Osteoblast (primary cell): ENCODE measurements around the gene PTN. TPM values are rescaled to one million over a fixed set of nuclear protein-coding genes. Genes with fewer than 3 reads are reported as not detected.

Experiments
- DNase-seq: peaks from one replicate; pipeline ENCODE4 v3.0.0; 2011; ENCODE audit warnings: low spot score, mixed read lengths; ENCODE audit not compliant: insufficient read length; ENCODE audit errors: missing footprints
- H2AFZ ChIP-seq: 2 replicates; pipeline ENCODE4 v1.6.0; 2011; ENCODE audit warnings: mild to moderate bottlenecking, low read length
- H3K27ac ChIP-seq: 2 replicates; pipeline ENCODE4 v1.5.1; 2011; ENCODE audit warnings: mild to moderate bottlenecking, low read depth, low read length, moderate library complexity
- H3K27me3 ChIP-seq: 2 replicates; pipeline ENCODE4 v1.6.0; 2012; ENCODE audit warnings: mild to moderate bottlenecking, control low read depth, inconsistent platforms, low read length, moderate library complexity; ENCODE audit not compliant: insufficient read depth
- H3K36me3 ChIP-seq: 2 replicates; pipeline ENCODE4 v1.5.1; 2011; ENCODE audit warnings: mild to moderate bottlenecking, low read length, control low read depth, moderate library complexity; ENCODE audit not compliant: insufficient read depth
- H3K4me1 ChIP-seq: 2 replicates; pipeline ENCODE4 v1.5.1; 2011; ENCODE audit warnings: mild to moderate bottlenecking, low read length, control low read depth, moderate library complexity; ENCODE audit not compliant: insufficient read depth
- H3K4me2 ChIP-seq: 2 replicates; pipeline ENCODE4 v1.6.0; 2011; ENCODE audit warnings: mild to moderate bottlenecking, low read length; ENCODE audit not compliant: insufficient read depth
- H3K4me3 ChIP-seq: fragments of 200-600 bp; sonication (generic); 3 replicates; pipeline ENCODE4 v1.5.1; 2012; ENCODE audit warnings: mild to moderate bottlenecking, low read length, inconsistent platforms; ENCODE audit not compliant: insufficient read depth
- H3K79me2 ChIP-seq: 2 replicates; pipeline ENCODE4 v1.6.0; 2012; ENCODE audit warnings: mild to moderate bottlenecking, low read length, control low read depth, inconsistent platforms; ENCODE audit not compliant: insufficient read depth
- H3K9me3 ChIP-seq: 2 replicates; pipeline ENCODE4 v1.5.1; 2011; ENCODE audit warnings: low read depth, low read length, control low read depth
- H4K20me1 ChIP-seq: 2 replicates; pipeline ENCODE4 v1.6.0; 2012; ENCODE audit warnings: mild to moderate bottlenecking, low read length, control low read depth; ENCODE audit not compliant: insufficient read depth
- total RNA-seq: library from RNA; depleted of rRNA; stranded (reverse); fragments of >200 nt; gene quantifications from 2 replicates; pipeline ENCODE4 v1.2.3, GENCODE V29; 2012
- TF ChIP-seq, protein P1 (sequence below): IDR thresholded peaks from 2 replicates; pipeline ENCODE4 v1.5.1; 2011; ENCODE audit warnings: mild to moderate bottlenecking, low read depth, low read length, moderate library complexity; ENCODE audit errors: extremely low read depth

PTN gene
- total RNA-seq, 1 donor, result 21.0 TPM

- H4K20me1 ChIP-seq, result no peaks in the 10 kb centered on the region
- H3K4me1 ChIP-seq, result no peaks in the 10 kb centered on the region
- H3K9me3 ChIP-seq, result no peaks in the 10 kb centered on the region
- no peak overlapping the region for H3K4me2 ChIP-seq
- no peaks in the 10 kb centered on the region for H3K79me2 ChIP-seq
- H3K36me3 ChIP-seq, result no peaks in the 10 kb centered on the region
- no peak overlapping the region for H3K27ac ChIP-seq
- H3K27me3 ChIP-seq, result no peaks in the 10 kb centered on the region
- no peak for DNase-seq
- H2AFZ ChIP-seq, result no peak overlapping the region
- H3K4me3 ChIP-seq, result no peak overlapping the region
- TF ChIP-seq, protein P1, sequence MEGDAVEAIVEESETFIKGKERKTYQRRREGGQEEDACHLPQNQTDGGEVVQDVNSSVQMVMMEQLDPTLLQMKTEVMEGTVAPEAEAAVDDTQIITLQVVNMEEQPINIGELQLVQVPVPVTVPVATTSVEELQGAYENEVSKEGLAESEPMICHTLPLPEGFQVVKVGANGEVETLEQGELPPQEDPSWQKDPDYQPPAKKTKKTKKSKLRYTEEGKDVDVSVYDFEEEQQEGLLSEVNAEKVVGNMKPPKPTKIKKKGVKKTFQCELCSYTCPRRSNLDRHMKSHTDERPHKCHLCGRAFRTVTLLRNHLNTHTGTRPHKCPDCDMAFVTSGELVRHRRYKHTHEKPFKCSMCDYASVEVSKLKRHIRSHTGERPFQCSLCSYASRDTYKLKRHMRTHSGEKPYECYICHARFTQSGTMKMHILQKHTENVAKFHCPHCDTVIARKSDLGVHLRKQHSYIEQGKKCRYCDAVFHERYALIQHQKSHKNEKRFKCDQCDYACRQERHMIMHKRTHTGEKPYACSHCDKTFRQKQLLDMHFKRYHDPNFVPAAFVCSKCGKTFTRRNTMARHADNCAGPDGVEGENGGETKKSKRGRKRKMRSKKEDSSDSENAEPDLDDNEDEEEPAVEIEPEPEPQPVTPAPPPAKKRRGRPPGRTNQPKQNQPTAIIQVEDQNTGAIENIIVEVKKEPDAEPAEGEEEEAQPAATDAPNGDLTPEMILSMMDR, result no peak
These were observed 37.5 kb upstream of the PTN start for GRCh38 chr7:137381045-137381444.

- H2AFZ ChIP-seq, result no peak overlapping the region
- no peaks in the 10 kb centered on the region for H3K36me3 ChIP-seq
- no peaks in the 10 kb centered on the region for H3K79me2 ChIP-seq
- H3K27ac ChIP-seq, result no peak overlapping the region
- peaks cover 3% of the 10 kb centered on the region for H3K27me3 ChIP-seq
- H4K20me1 ChIP-seq, result no peaks in the 10 kb centered on the region
- no peak overlapping the region for H3K4me3 ChIP-seq
- H3K4me1 ChIP-seq, result no peaks in the 10 kb centered on the region
- H3K9me3 ChIP-seq, result no peaks in the 10 kb centered on the region
- TF ChIP-seq, protein P1, result no peak
- no peak for DNase-seq
- no peak overlapping the region for H3K4me2 ChIP-seq
These were observed 30.0 kb upstream of the PTN start for GRCh38 chr7:137373507-137373906.

GRCh38 chr7:137371616-137372015 lies 28.1 kb upstream of the PTN start:
- Histone ChIP-seq H3K4me2 (no peak overlapping the region), H3K36me3 (no peaks in the 10 kb centered on the region), H4K20me1 (no peaks in the 10 kb centered on the region), H3K9me3 (no peaks in the 10 kb centered on the region), H3K4me1 (no peaks in the 10 kb centered on the region), H2AFZ (no peak overlapping the region), H3K27me3 (peaks cover 3% of the 10 kb centered on the region), H3K27ac (no peak overlapping the region), H3K79me2 (no peaks in the 10 kb centered on the region), H3K4me3 (no peak overlapping the region)
- no peak for DNase-seq
- TF ChIP-seq, protein P1, result no peak

DNA sequence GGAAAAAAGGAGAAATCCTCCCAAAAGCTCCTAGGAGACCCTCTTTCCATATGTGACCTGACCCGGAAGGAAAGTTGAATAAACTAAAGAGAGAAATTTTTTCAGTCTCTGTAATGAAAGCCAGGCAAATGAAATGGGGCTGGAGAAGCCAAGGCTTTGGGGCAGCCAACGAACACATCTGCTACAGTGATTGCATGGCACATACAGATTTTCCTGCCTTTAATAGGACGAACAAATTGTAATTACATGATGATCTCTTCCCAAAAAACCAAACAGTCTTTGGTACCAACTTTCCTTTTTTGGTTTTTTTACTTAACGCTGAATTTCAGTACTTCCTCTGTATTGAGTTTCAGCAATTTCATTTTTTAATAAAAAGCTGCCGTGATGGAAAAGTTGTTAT lies 23.5 kb upstream of the PTN start:
- no peaks in the 10 kb centered on the region for H3K79me2 ChIP-seq
- no peak overlapping the region for H2AFZ ChIP-seq
- TF ChIP-seq, protein P1, result no peak
- H4K20me1 ChIP-seq, result no peaks in the 10 kb centered on the region
- H3K4me1 ChIP-seq, result no peaks in the 10 kb centered on the region
- H3K9me3 ChIP-seq, result peaks cover 3% of the 10 kb centered on the region
- no peak overlapping the region for H3K4me3 ChIP-seq
- no peaks in the 10 kb centered on the region for H3K36me3 ChIP-seq
- H3K4me2 ChIP-seq, result no peak overlapping the region
- no peak for DNase-seq
- H3K27ac ChIP-seq, result no peak overlapping the region
- no peaks in the 10 kb centered on the region for H3K27me3 ChIP-seq
